Vagina (tissue), 2 donors: Measurements from ENCODE around the gene TAF10.

Source experiments
- POLR2A ChIP-seq, 2 donors: fragments of 450-650 bp; IDR thresholded peaks; one replicate each; pipeline ENCODE4 v1.6.1; 2017; ENCODE audit warnings: antibody characterized with exemption in 2 of 2, mild to moderate bottlenecking in 2 of 2, moderate library complexity in 2 of 2
- POLR2AphosphoS5 ChIP-seq, 2 donors: sonication (generic); formaldehyde crosslinking; IDR thresholded peaks; one replicate each; pipeline ENCODE4 v1.9.0; 2017; ENCODE audit warnings: antibody characterized with exemption in 2 of 2, mild to moderate bottlenecking in 2 of 2, low read depth in 1 of 2; ENCODE audit not compliant: insufficient read depth in 1 of 2
- TF ChIP-seq, protein P1 (sequence below), 3 experiments: fragments of 450-650 bp in 2 of 3; fragments of 200-600 bp in 1 of 3; sonication (generic) in 1 of 3; IDR thresholded peaks; one replicate each; pipeline ENCODE4 v1.5.1; 2017 to 2019; ENCODE audit warnings: antibody characterized with exemption in 3 of 3, mild to moderate bottlenecking in 2 of 3, moderate library complexity in 2 of 3

DNA sequence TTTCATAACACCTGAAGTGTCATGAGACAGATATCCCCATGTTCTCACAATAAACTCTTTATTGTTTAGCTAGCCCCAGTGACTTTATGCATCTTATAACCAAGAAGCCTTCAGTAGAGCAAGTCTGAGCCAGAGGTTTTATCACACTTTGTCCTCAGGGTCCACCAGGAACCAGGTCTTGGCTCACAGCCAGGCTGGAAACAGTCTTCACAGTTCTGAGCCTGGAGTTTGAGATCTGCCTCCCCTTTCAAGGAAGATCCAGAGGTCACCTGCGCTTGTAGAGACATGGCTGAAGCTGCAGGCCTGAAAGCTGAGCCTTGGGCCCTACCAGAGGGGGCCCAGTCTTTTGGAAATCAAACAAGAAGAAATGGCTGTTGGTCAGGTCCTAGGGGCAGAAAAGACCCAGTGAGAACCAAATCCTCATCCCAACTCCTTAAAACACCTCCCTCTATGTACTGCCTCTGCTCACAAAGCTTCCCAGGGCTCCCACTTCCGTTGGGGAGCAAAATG lies 12.1 kb downstream of the TAF10 start:
- TF ChIP-seq, protein P1, sequence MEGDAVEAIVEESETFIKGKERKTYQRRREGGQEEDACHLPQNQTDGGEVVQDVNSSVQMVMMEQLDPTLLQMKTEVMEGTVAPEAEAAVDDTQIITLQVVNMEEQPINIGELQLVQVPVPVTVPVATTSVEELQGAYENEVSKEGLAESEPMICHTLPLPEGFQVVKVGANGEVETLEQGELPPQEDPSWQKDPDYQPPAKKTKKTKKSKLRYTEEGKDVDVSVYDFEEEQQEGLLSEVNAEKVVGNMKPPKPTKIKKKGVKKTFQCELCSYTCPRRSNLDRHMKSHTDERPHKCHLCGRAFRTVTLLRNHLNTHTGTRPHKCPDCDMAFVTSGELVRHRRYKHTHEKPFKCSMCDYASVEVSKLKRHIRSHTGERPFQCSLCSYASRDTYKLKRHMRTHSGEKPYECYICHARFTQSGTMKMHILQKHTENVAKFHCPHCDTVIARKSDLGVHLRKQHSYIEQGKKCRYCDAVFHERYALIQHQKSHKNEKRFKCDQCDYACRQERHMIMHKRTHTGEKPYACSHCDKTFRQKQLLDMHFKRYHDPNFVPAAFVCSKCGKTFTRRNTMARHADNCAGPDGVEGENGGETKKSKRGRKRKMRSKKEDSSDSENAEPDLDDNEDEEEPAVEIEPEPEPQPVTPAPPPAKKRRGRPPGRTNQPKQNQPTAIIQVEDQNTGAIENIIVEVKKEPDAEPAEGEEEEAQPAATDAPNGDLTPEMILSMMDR (IDR thresholded peaks at IDR 0.05), result no peak
- TF ChIP-seq POLR2A (IDR thresholded peaks at IDR 0.05) (no peak), POLR2AphosphoS5 (IDR thresholded peaks at IDR 0.05; ENCODE audit: insufficient read depth in 1 of 2, low read depth in 1 of 2) (no peak)
